ENCODE results near the gene CYP2S1. TPM values are rescaled to one million over a fixed set of nuclear protein-coding genes. Genes with fewer than 3 reads are reported as not detected.

Gene CYP2S1
- total and polyA plus RNA-seq, 8 donors, result 2.6 to 22.5 (median 4.2) TPM

DNA sequence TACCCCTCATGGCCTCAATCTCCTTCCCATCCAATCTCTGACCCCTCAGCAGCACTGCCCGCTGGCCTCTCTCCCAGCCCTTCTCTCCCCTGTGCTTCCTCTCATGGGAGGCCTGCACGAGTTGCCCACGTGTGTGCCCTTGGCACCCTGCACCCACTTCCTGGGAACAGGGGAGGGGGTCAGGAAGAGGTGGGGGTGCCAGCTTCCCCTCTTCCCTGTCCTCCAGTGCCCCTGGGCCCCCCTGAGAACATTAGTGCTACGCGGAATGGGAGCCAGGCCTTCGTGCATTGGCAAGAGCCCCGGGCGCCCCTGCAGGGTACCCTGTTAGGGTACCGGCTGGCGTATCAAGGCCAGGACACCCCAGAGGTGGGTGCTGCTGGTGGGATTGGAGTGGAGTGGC is 45.2 kb downstream of the CYP2S1 start:
- TF ChIP-seq, protein P1, sequence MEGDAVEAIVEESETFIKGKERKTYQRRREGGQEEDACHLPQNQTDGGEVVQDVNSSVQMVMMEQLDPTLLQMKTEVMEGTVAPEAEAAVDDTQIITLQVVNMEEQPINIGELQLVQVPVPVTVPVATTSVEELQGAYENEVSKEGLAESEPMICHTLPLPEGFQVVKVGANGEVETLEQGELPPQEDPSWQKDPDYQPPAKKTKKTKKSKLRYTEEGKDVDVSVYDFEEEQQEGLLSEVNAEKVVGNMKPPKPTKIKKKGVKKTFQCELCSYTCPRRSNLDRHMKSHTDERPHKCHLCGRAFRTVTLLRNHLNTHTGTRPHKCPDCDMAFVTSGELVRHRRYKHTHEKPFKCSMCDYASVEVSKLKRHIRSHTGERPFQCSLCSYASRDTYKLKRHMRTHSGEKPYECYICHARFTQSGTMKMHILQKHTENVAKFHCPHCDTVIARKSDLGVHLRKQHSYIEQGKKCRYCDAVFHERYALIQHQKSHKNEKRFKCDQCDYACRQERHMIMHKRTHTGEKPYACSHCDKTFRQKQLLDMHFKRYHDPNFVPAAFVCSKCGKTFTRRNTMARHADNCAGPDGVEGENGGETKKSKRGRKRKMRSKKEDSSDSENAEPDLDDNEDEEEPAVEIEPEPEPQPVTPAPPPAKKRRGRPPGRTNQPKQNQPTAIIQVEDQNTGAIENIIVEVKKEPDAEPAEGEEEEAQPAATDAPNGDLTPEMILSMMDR (IDR thresholded peaks at IDR 0.05), result no peak
- Histone ChIP-seq H3K4me1 (peaks cover 0 to 5% of the 10 kb centered on the region in 2 donors), H3K36me3 (peaks cover 0 to 13% of the 10 kb centered on the region in 2 donors), H3K27me3 (no peaks in the 10 kb centered on the region), H3K27ac (no peak overlapping the region), H3K4me3 (no peak overlapping the region), H3K9me3 (no peaks in the 10 kb centered on the region)
- intact Hi-C loops (cut with DNase I), result no loop called here
- DNase-seq (peak in 1 of 4 donors; percentile 67), ATAC-seq (no peak)

DNA sequence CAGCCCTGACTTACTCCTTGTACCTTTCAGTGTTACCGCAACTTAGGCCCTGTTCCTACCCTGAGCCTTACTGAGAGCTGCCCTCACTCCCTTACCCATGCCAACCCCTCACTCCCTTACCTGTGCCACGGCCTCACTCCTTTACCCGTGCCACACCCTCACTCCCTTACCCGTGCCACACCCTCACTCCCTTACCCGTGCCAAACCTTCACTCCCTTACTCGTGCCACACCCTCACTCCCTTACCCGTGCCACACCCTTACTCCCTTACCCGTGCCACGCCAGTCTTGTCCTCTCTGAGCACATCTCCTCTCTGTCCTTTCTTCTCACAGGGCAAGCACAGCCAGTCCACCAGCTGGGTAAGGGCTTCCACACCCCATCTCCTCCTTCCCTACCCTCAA is 46.3 kb downstream of the CYP2S1 start:
- Histone ChIP-seq H3K4me3 (no peak overlapping the region), H3K27ac (no peak overlapping the region), H3K27me3 (no peaks in the 10 kb centered on the region), H3K36me3 (peaks cover 0 to 13% of the 10 kb centered on the region in 2 donors), H3K4me1 (no peaks in the 10 kb centered on the region), H3K9me3 (no peaks in the 10 kb centered on the region)
- DNase-seq (peak in 1 of 4 donors; percentile 30), ATAC-seq (no peak)
- intact Hi-C loops (cut with DNase I), result no loop called here
- TF ChIP-seq, protein P1 (IDR thresholded peaks at IDR 0.05), result no peak

DNA sequence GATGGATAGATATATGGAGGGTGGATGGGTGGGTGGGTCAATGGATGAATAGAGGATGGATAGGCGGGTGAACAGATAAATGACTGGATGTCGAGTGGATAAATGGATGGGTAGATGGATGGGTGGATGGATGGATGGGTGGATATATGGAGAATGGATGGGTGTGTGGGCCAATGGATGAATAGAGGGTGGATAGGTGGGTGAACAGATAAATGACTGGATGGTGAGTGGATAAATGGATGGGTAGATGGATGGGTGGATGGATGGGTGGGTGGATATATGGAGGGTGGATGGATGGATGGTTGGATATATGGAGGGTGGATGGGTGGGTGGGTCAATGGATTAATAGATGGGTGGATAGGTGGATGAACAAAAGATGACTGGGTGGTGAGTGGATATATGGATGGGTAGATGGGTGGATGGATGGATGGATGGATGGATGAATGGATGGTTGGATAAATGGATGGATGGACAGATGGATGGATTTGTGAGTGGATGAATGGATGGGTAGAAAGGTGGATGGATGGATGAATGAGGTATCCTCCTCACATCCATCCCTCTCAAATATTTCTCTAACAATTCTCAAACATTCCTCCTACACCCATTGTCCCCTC is 47.0 kb downstream of the CYP2S1 start:
- no peak overlapping the region for H3K27ac ChIP-seq
- H3K27me3 ChIP-seq, result no peaks in the 10 kb centered on the region
- no peaks in the 10 kb centered on the region for H3K9me3 ChIP-seq
- H3K4me1 ChIP-seq, result no peaks in the 10 kb centered on the region
- intact Hi-C loops (cut with DNase I), result no loop called here
- peaks cover 0 to 13% of the 10 kb centered on the region in 2 donors for H3K36me3 ChIP-seq
- TF ChIP-seq, protein P1 (IDR thresholded peaks at IDR 0.05), result no peak
- H3K4me3 ChIP-seq, result no peak overlapping the region
- DNase-seq, result no peak
- no peak for ATAC-seq

DNA sequence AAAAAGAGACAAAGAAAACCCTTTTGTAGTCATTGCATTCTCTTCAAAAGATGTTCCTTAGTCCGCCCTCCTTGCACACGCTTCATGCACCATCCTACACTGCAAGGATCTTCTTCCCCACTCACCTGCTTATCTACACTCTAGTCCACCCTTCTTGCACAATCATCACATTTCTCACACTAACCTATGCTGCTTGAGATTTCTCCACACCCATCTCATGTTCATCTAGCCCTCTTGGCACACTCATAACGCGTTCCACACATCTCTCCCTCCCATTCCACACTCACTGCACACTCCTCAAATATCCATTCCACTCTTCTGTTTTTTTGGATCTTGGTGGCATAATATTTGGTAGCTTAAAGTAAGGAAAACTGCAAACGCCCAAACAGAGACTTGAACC is 48.8 kb downstream of the CYP2S1 start:
- H3K36me3 ChIP-seq, result peaks cover 0 to 13% of the 10 kb centered on the region in 2 donors
- TF ChIP-seq, protein P1 (IDR thresholded peaks at IDR 0.05), result no peak
- H3K27me3 ChIP-seq, result no peaks in the 10 kb centered on the region
- ATAC-seq (no peak), DNase-seq (no peak)
- intact Hi-C loops (cut with DNase I), result no loop called here
- no peak overlapping the region for H3K27ac ChIP-seq
- H3K4me1 ChIP-seq, result no peaks in the 10 kb centered on the region
- H3K4me3 ChIP-seq, result no peak overlapping the region
- H3K9me3 ChIP-seq, result no peaks in the 10 kb centered on the region

DNA sequence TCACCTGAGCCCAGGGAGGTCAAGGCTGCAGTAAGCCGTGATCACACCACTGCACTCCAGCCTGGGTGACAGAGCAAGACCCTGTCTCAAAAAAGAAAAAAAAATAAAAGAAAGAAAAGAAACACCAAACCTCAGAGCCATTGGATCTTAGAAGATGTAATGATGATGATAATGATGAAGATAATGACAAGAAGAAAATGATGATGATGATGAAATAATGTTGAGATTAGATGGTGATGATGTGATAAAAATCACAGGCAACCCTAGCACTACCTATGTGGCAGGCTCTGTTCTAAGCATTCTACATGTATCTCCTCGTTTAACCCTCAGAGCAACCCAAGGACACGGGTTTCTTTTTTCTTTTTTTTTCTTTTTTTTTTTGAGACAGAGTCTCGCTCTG is 51.1 kb downstream of the CYP2S1 start:
- H3K4me1 ChIP-seq, result no peaks in the 10 kb centered on the region
- TF ChIP-seq, protein P1 (IDR thresholded peaks at IDR 0.05), result no peak
- H3K4me3 ChIP-seq, result no peak overlapping the region
- DNase-seq, result no peak
- H3K27ac ChIP-seq, result no peak overlapping the region
- ATAC-seq, result no peak
- peaks cover 0 to 8% of the 10 kb centered on the region in 2 donors for H3K36me3 ChIP-seq
- intact Hi-C loops (cut with DNase I), result no loop called here
- no peaks in the 10 kb centered on the region for H3K9me3 ChIP-seq
- H3K27me3 ChIP-seq, result no peaks in the 10 kb centered on the region

Measured in left lung (tissue), 10 donors.